SK-N-SH (cell line): Measurements from ENCODE around the gene GRB10.

ENCODE experiments used
- CTCF ChIP-seq: fragments of 200-600 bp; sonication (generic); IDR thresholded peaks from 2 replicates; pipeline ENCODE4 v1.6.1; 2017; ENCODE audit warnings: antibody characterized with exemption, mild to moderate bottlenecking, moderate library complexity
- TAF1 ChIP-seq: IDR thresholded peaks from 2 replicates; pipeline ENCODE4 v1.6.1; 2012; ENCODE audit warnings: low read depth, mild to moderate bottlenecking, low read length, moderate library complexity, borderline replicate concordance
- TF ChIP-seq, protein P1 (sequence below): IDR thresholded peaks from 2 replicates; pipeline ENCODE4 v1.4.0; 2012; ENCODE audit warnings: low read depth

GRCh38 chr7:50594734-50595485 is 187.8 kb downstream of the GRB10 start:
- TF ChIP-seq TAF1, result no peak
- TF ChIP-seq CTCF, result no peak
- TF ChIP-seq, protein P1, sequence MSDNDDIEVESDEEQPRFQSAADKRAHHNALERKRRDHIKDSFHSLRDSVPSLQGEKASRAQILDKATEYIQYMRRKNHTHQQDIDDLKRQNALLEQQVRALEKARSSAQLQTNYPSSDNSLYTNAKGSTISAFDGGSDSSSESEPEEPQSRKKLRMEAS, result no peak
